GM21526 (cell line): Measurements from ENCODE around the gene DLX2.
"Not testable (repeated sequence)": the region's sequence is repeated elsewhere in the genome, so short reads cannot be mapped to it uniquely, and the experiment has no call there.

Experiments
- ATAC-seq: cut with Tn5 transposase; IDR thresholded peaks from one replicate; pipeline ENCODE4 v1.9.1; 2021; ENCODE audit warnings: moderate library complexity; ENCODE audit not compliant: unreplicated experiment, low FRiP score

The DLX2 gene

GRCh38 chr2:172084645-172085459 is 17.8 kb downstream of the DLX2 start:
- peak; percentile 89 for ATAC-seq

GRCh38 chr2:172084395-172084644 is 18.4 kb downstream of the DLX2 start:
- no peak for ATAC-seq

GRCh38 chr2:172083628-172084394 is 18.9 kb downstream of the DLX2 start:
- ATAC-seq, result no peak

- no peak for ATAC-seq
Measured at GRCh38 chr2:172082944-172083627, 19.6 kb downstream of the DLX2 start.

GRCh38 chr2:172082105-172082943 is 20.4 kb downstream of the DLX2 start:
- ATAC-seq, result no peak

GRCh38 chr2:172081221-172082022 is 21.3 kb downstream of the DLX2 start:
- ATAC-seq, result no peak

- ATAC-seq, result no peak
Measured at GRCh38 chr2:172080641-172081220, 22.0 kb downstream of the DLX2 start.

GRCh38 chr2:172079838-172080640 is 22.7 kb downstream of the DLX2 start:
- ATAC-seq, result no peak

GRCh38 chr2:172079416-172079815 is 23.3 kb downstream of the DLX2 start:
- no peak for ATAC-seq

- ATAC-seq, result no peak
Measured at GRCh38 chr2:172074254-172074653, 28.4 kb downstream of the DLX2 start.

- ATAC-seq, result no peak
Measured at GRCh38 chr2:172073518-172073917, 29.2 kb downstream of the DLX2 start.

GRCh38 chr2:172072706-172073105 is 30.0 kb downstream of the DLX2 start:
- ATAC-seq, result no peak

- ATAC-seq, result no peak
Measured at GRCh38 chr2:172072303-172072702, 30.4 kb downstream of the DLX2 start.

- no peak for ATAC-seq
Measured at GRCh38 chr2:172070936-172071335, 31.8 kb downstream of the DLX2 start.

- not testable (repeated sequence) for ATAC-seq
Measured at GRCh38 chr2:172067905-172068304, 34.8 kb downstream of the DLX2 start.

GRCh38 chr2:172066394-172066886 is 36.3 kb downstream of the DLX2 start:
- ATAC-seq, result no peak

- ATAC-seq, result no peak
Measured at GRCh38 chr2:172065111-172065510, 37.6 kb downstream of the DLX2 start.

GRCh38 chr2:172063446-172063845 is 39.3 kb downstream of the DLX2 start:
- ATAC-seq, result no peak
